GM12878 (cell line): ENCODE measurements around the gene FAM234B. TPM values are rescaled to one million over a fixed set of nuclear protein-coding genes. Genes with fewer than 3 reads are reported as not detected.

Source experiments
- CBX5 ChIP-seq: sonication (generic); IDR thresholded peaks from 2 replicates; pipeline ENCODE4 v1.6.1; 2016; ENCODE audit warnings: low read depth, moderate library complexity, mild to moderate bottlenecking, inconsistent platforms
- POLR2AphosphoS5 ChIP-seq: IDR thresholded peaks from 2 replicates; pipeline ENCODE4 v1.6.1; 2011; ENCODE audit warnings: mild to moderate bottlenecking, low read length, inconsistent platforms
- TCF7 ChIP-seq: IDR thresholded peaks from 2 replicates; pipeline ENCODE4 v1.6.1; 2014; ENCODE audit warnings: antibody characterized with exemption, borderline replicate concordance
- polyA plus RNA-seq, 11 experiments: library from polyadenylated mRNA; depleted of rRNA in 4 of 11; unstranded in 6 of 11; stranded (reverse) in 5 of 11; fragments of >200 nt; fragmentation: Nextera tagmentation in 4 of 11; fragmentation: Illumina TruSeq in 1 of 11; extraction: Ambion mirVana in 4 of 11; extraction: Trizol in 1 of 11; gene quantifications; 1 replicate in 1 of 11; 2 replicates in 10 of 11; pipeline versions ENCODE4 v1.2.1 to v1.2.3, GENCODE V29; 2011 to 2016; ENCODE audit warnings: inconsistent platforms in 2 of 11, missing spikeins in 2 of 11, low read depth in 1 of 11
- total RNA-seq, 4 experiments: library from RNA; depleted of rRNA in 3 of 4; stranded (reverse); fragments of >200 nt in 3 of 4; fragmentation: Illumina TruSeq in 1 of 4; extraction: Trizol in 1 of 4; gene quantifications; 2 replicates each; pipeline versions ENCODE4 v1.2.1 to v1.2.3, GENCODE V29; 2013 to 2021
- TF ChIP-seq, protein P1 (sequence below): fragments of 450-650 bp; formaldehyde crosslinking; IDR thresholded peaks from 2 replicates; pipeline ENCODE4 v1.4.0; 2020; ENCODE audit warnings: mild to moderate bottlenecking, moderate library complexity
- TF ChIP-seq, protein P2 (sequence below), 3 experiments: IDR thresholded peaks in 2 of 3; conservative IDR thresholded peaks in 1 of 3; 2 replicates each; pipeline ENCODE4 v1.5.1; 2011; ENCODE audit warnings: low read depth in 3 of 3, low read length in 3 of 3, mild to moderate bottlenecking in 3 of 3, control low read depth in 2 of 3, moderate library complexity in 2 of 3, inconsistent platforms in 1 of 3, mixed read lengths in 1 of 3; ENCODE audit not compliant: control insufficient read depth in 2 of 3, insufficient read depth in 1 of 3; ENCODE audit errors: extremely low read depth in 1 of 3
- TF ChIP-seq, protein P3 (sequence below): IDR thresholded peaks from 2 replicates; pipeline ENCODE4 v1.6.1; 2012; ENCODE audit warnings: improper control_type of control experiment, low read depth, low read length; ENCODE audit not compliant: insufficient replicate concordance

Gene FAM234B
- total and polyA plus RNA-seq, 10 of the 15 experiments (the other 5 are each of a cell fraction or from before 2014, with no cell fraction given): 0.09 to 2.8 (median 0.18) TPM

DNA sequence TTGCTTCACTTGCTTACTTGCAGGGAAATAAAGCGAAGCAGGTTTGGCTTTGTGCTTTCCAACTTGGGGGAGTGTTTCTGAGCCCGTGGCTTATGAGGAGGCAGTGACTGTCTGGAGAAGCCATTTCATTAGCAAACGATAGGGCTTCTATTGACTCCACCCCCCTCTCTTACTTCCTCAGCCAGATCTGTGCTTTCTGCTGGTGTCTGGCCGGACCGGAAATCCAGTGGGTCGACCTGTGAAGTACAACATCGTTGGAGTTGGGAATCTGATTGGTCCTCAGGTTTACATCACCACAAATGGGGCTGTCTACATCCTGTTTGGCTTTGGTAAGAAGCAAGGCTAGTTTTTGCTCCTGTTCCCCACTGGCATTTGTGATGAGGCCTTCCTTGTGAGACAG, 22.3 kb downstream of the FAM234B start (continued):
- TF ChIP-seq POLR2AphosphoS5 (no peak), CBX5 (no peak), TCF7 (no peak)
- TF ChIP-seq, protein P1, sequence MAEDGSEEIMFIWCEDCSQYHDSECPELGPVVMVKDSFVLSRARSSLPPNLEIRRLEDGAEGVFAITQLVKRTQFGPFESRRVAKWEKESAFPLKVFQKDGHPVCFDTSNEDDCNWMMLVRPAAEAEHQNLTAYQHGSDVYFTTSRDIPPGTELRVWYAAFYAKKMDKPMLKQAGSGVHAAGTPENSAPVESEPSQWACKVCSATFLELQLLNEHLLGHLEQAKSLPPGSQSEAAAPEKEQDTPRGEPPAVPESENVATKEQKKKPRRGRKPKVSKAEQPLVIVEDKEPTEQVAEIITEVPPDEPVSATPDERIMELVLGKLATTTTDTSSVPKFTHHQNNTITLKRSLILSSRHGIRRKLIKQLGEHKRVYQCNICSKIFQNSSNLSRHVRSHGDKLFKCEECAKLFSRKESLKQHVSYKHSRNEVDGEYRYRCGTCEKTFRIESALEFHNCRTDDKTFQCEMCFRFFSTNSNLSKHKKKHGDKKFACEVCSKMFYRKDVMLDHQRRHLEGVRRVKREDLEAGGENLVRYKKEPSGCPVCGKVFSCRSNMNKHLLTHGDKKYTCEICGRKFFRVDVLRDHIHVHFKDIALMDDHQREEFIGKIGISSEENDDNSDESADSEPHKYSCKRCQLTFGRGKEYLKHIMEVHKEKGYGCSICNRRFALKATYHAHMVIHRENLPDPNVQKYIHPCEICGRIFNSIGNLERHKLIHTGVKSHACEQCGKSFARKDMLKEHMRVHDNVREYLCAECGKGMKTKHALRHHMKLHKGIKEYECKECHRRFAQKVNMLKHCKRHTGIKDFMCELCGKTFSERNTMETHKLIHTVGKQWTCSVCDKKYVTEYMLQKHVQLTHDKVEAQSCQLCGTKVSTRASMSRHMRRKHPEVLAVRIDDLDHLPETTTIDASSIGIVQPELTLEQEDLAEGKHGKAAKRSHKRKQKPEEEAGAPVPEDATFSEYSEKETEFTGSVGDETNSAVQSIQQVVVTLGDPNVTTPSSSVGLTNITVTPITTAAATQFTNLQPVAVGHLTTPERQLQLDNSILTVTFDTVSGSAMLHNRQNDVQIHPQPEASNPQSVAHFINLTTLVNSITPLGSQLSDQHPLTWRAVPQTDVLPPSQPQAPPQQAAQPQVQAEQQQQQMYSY (CRISPR knock-in tag): no peak
- TF ChIP-seq, protein P2, sequence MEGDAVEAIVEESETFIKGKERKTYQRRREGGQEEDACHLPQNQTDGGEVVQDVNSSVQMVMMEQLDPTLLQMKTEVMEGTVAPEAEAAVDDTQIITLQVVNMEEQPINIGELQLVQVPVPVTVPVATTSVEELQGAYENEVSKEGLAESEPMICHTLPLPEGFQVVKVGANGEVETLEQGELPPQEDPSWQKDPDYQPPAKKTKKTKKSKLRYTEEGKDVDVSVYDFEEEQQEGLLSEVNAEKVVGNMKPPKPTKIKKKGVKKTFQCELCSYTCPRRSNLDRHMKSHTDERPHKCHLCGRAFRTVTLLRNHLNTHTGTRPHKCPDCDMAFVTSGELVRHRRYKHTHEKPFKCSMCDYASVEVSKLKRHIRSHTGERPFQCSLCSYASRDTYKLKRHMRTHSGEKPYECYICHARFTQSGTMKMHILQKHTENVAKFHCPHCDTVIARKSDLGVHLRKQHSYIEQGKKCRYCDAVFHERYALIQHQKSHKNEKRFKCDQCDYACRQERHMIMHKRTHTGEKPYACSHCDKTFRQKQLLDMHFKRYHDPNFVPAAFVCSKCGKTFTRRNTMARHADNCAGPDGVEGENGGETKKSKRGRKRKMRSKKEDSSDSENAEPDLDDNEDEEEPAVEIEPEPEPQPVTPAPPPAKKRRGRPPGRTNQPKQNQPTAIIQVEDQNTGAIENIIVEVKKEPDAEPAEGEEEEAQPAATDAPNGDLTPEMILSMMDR (IDR thresholded peaks at IDR 0.05 in 2 of 3, conservative IDR thresholded peaks at IDR 0.05 in 1 of 3; ENCODE audit: control insufficient read depth in 2 of 3, extremely low read depth in 1 of 3, insufficient read depth in 1 of 3, low read depth in 3 of 3, low read length in 3 of 3): no peak
- TF ChIP-seq, protein P3, sequence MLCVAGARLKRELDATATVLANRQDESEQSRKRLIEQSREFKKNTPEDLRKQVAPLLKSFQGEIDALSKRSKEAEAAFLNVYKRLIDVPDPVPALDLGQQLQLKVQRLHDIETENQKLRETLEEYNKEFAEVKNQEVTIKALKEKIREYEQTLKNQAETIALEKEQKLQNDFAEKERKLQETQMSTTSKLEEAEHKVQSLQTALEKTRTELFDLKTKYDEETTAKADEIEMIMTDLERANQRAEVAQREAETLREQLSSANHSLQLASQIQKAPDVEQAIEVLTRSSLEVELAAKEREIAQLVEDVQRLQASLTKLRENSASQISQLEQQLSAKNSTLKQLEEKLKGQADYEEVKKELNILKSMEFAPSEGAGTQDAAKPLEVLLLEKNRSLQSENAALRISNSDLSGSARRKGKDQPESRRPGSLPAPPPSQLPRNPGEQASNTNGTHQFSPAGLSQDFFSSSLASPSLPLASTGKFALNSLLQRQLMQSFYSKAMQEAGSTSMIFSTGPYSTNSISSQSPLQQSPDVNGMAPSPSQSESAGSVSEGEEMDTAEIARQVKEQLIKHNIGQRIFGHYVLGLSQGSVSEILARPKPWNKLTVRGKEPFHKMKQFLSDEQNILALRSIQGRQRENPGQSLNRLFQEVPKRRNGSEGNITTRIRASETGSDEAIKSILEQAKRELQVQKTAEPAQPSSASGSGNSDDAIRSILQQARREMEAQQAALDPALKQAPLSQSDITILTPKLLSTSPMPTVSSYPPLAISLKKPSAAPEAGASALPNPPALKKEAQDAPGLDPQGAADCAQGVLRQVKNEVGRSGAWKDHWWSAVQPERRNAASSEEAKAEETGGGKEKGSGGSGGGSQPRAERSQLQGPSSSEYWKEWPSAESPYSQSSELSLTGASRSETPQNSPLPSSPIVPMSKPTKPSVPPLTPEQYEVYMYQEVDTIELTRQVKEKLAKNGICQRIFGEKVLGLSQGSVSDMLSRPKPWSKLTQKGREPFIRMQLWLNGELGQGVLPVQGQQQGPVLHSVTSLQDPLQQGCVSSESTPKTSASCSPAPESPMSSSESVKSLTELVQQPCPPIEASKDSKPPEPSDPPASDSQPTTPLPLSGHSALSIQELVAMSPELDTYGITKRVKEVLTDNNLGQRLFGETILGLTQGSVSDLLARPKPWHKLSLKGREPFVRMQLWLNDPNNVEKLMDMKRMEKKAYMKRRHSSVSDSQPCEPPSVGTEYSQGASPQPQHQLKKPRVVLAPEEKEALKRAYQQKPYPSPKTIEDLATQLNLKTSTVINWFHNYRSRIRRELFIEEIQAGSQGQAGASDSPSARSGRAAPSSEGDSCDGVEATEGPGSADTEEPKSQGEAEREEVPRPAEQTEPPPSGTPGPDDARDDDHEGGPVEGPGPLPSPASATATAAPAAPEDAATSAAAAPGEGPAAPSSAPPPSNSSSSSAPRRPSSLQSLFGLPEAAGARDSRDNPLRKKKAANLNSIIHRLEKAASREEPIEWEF: no peak
